ENCODE data around the gene IQCN.

DNA sequence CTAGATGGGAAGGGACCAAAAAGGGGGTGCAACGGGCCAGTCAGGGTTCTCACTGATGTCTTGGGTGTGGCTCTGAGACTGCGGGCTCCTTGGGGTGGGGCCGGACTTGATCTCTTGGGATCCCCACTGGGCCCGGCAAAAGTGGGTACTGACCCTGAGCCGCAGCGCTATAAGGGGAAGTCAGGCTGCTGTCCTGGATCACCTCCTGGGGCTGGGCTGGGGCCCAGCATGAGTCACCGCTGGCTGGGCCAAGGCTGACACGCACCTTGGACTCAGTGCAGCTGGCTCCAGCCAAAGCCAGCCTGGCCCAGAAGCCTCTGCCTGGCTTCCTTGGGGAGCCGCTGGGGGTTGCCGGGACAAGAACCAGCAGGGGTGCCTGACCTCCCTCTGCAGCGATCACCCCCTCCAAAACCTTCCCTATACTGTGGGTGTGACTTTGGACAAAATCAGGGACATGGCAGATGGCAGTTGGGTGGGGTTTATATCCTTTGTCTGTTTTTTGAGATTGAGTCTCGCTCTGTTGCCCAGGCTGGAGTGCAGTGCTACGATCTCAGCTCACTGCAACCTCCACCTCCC is 617 bp upstream of the IQCN start:
- TF ChIP-seq, protein P1, sequence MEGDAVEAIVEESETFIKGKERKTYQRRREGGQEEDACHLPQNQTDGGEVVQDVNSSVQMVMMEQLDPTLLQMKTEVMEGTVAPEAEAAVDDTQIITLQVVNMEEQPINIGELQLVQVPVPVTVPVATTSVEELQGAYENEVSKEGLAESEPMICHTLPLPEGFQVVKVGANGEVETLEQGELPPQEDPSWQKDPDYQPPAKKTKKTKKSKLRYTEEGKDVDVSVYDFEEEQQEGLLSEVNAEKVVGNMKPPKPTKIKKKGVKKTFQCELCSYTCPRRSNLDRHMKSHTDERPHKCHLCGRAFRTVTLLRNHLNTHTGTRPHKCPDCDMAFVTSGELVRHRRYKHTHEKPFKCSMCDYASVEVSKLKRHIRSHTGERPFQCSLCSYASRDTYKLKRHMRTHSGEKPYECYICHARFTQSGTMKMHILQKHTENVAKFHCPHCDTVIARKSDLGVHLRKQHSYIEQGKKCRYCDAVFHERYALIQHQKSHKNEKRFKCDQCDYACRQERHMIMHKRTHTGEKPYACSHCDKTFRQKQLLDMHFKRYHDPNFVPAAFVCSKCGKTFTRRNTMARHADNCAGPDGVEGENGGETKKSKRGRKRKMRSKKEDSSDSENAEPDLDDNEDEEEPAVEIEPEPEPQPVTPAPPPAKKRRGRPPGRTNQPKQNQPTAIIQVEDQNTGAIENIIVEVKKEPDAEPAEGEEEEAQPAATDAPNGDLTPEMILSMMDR (conservative IDR thresholded peaks at IDR 0.05; ENCODE audit: low read depth in 2 of 2) = no peak
- no peak for TF ChIP-seq POLR2AphosphoS5 (IDR thresholded peaks at IDR 0.05; ENCODE audit: low read depth)
- TF ChIP-seq JUNB (IDR thresholded peaks at IDR 0.05; ENCODE audit: unreplicated experiment) = no peak
- TF ChIP-seq EZH2 (IDR thresholded peaks at IDR 0.05; ENCODE audit: low read depth, unreplicated experiment) = no peak
